ENCODE data around the gene NTMT1. TPM values are rescaled to one million over a fixed set of nuclear protein-coding genes. Genes with fewer than 3 reads are reported as not detected.
"Not testable (repeated sequence)": the region's sequence is repeated elsewhere in the genome, so short reads cannot be mapped to it uniquely, and the experiment has no call there.

NTMT1 gene
- total RNA-seq, 4 donors from 2014 or later = 19.6 to 28.4 (median 22.6) TPM

DNA sequence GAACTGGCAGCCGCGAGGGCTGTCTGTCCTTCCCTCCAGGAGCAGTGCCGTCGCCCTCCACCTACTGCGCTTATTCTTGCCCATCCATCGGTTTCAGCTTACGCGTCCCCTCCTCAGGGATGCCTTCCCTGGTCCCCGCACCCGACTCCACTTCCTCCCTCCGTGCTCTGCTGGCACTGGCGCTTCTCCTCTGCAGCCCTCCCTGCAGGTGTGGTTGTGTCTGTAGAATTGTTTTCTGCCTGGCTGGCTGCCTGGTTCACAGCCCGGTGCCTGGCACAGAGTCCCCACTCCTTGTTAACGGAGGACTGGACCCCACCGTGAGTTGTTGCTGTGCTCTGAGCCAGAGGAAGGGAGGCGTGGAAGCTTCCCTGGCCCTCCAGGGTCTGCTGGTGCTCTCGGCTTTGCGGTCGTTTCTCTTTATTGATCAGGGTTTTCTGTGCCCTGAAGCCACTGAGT is 5.7 kb downstream of the NTMT1 start:
- TF ChIP-seq POLR2A (IDR thresholded peaks at IDR 0.05) (no peak), CTCF (IDR thresholded peaks at IDR 0.05) (no peak)
- 66 to 72% methylated on average over 19 of the region's 19 CpGs for WGBS, 2 donors
- Histone ChIP-seq H3K4me3 (replicated peaks in 1 of 3) (no peak overlapping the region), H3K27ac (no peak overlapping the region), H3K27me3 (no peaks in the 10 kb centered on the region), H3K9me3 (no peaks in the 10 kb centered on the region), H3K36me3 (peaks cover 27 to 33% of the 10 kb centered on the region in 2 donors), H3K4me1 (peaks cover 18 to 38% of the 10 kb centered on the region in 2 donors)
- no peak for DNase-seq
- intact Hi-C loops (cut with DNase I) = no loop called here

- Histone ChIP-seq H3K27ac (no peak overlapping the region), H3K4me1 (peaks cover 10 to 31% of the 10 kb centered on the region in 2 donors), H3K4me3 (replicated peaks in 1 of 3) (no peak overlapping the region), H3K27me3 (no peaks in the 10 kb centered on the region), H3K36me3 (peaks cover 34 to 41% of the 10 kb centered on the region in 2 donors), H3K9me3 (no peaks in the 10 kb centered on the region)
- 80% methylated on average over 13 of the region's 13 CpGs for WGBS, 2 donors
- DNase-seq = no peak
- intact Hi-C loops (cut with DNase I) = no loop called here
- TF ChIP-seq CTCF (IDR thresholded peaks at IDR 0.05) (no peak), POLR2A (IDR thresholded peaks at IDR 0.05) (no peak)
These were observed 6.5 kb downstream of the NTMT1 start for GRCh38 chr9:129632460-129632859.

GRCh38 chr9:129633207-129633606 is 7.2 kb downstream of the NTMT1 start:
- Histone ChIP-seq H3K9me3 (no peaks in the 10 kb centered on the region), H3K36me3 (peaks cover 41 to 48% of the 10 kb centered on the region in 2 donors), H3K27me3 (no peaks in the 10 kb centered on the region), H3K4me1 (peaks cover 4 to 23% of the 10 kb centered on the region in 2 donors), H3K27ac (no peak overlapping the region), H3K4me3 (replicated peaks in 1 of 3) (no peak overlapping the region)
- no peak for TF ChIP-seq CTCF (IDR thresholded peaks at IDR 0.05)
- no peak for TF ChIP-seq POLR2A (IDR thresholded peaks at IDR 0.05)
- DNase-seq = no peak
- WGBS, 2 donors = 93 to 96% methylated on average over 4 of the region's 4 CpGs
- intact Hi-C loops (cut with DNase I) = no loop called here

GRCh38 chr9:129633848-129634247 is 7.9 kb downstream of the NTMT1 start:
- Histone ChIP-seq H3K4me1 (peaks cover 4 to 17% of the 10 kb centered on the region in 2 donors), H3K27me3 (no peaks in the 10 kb centered on the region), H3K9me3 (no peaks in the 10 kb centered on the region), H3K36me3 (peaks cover 47 to 55% of the 10 kb centered on the region in 2 donors), H3K4me3 (replicated peaks in 1 of 3) (no peak overlapping the region), H3K27ac (no peak overlapping the region)
- WGBS, 2 donors = 80 to 96% methylated on average over 11 to 13 of the region's 13 CpGs
- DNase-seq = no peak
- intact Hi-C loops (cut with DNase I) = no loop called here
- TF ChIP-seq CTCF (IDR thresholded peaks at IDR 0.05) = no peak
- no peak for TF ChIP-seq POLR2A (IDR thresholded peaks at IDR 0.05)

- no peak for DNase-seq
- intact Hi-C loops (cut with DNase I) = no loop called here
- Histone ChIP-seq H3K27me3 (no peaks in the 10 kb centered on the region), H3K27ac (no peak overlapping the region), H3K36me3 (peaks cover 50 to 59% of the 10 kb centered on the region in 2 donors), H3K4me3 (replicated peaks in 1 of 3) (no peak overlapping the region), H3K4me1 (peaks cover 11 to 21% of the 10 kb centered on the region in 2 donors), H3K9me3 (no peaks in the 10 kb centered on the region)
- 91 to 97% methylated on average over 19 to 34 of the region's 34 CpGs for WGBS, 2 donors
- TF ChIP-seq CTCF (IDR thresholded peaks at IDR 0.05) = no peak
- TF ChIP-seq POLR2A (IDR thresholded peaks at IDR 0.05) = no peak
These were observed 9.4 kb downstream of the NTMT1 start for GRCh38 chr9:129635099-129636065.

- H3K9me3 ChIP-seq; H3K27me3 ChIP-seq; H3K4me3 ChIP-seq (replicated peaks in 1 of 3); DNase-seq; intact Hi-C loops (cut with DNase I); H3K27ac ChIP-seq: not testable (repeated sequence)
- H3K36me3 ChIP-seq = peaks cover 50 to 59% of the 10 kb centered on the region in 2 donors
- WGBS, 2 donors = 93% methylated on average over 10 of the region's 10 CpGs
- peaks cover 21 to 22% of the 10 kb centered on the region in 2 donors for H3K4me1 ChIP-seq
These were observed 10.4 kb downstream of the NTMT1 start for GRCh38 chr9:129636343-129636742.

Measured in thyroid gland (tissue), 4 donors.